ENCODE results near the gene EYA2.

DNA sequence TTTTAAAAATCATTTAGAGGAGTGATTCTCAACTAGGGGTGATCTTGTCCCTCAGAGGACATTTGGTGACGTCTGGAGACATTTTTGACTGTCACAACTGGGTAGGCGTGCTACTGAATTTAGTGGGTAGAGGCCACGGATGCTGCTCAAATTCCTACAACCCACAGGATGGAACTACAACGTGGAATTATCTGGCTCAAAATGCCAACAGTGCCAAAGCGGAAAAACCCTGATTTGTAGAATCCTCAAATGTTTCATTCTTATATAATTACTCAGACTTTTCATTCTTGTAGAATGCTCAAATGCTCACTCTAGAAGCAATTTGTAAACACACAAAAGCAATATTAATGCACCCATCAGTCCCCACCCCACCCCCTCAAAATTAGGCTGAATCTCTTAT, 232.1 kb downstream of the EYA2 start:
- TF ChIP-seq EZH2 (IDR thresholded peaks at IDR 0.05; ENCODE audit: insufficient read depth, poor library complexity, severe bottlenecking) (no peak), EZH2phosphoT487 (IDR thresholded peaks at IDR 0.05; ENCODE audit: insufficient read depth, low read depth) (no peak)

Measured in GM23248 (cell line).